Common myeloid progenitor, CD34-positive (primary cell): Measurements from ENCODE around the gene NDUFS2.
A peak's percentile ranks its signal among the peaks of the same experiment; 100 is the strongest.

ENCODE experiments used
- CTCF ChIA-PET: fragments of 350-600 bp; sonication (Branson Sonifier 250); formaldehyde crosslinking; loops from one replicate; lab custom pipeline; 2021; ENCODE audit warnings: antibody characterized with exemption; lab: Charles Lee
- POLR2A ChIA-PET: fragments of 350-600 bp; sonication (Branson Sonifier 250); formaldehyde crosslinking; loops from one replicate; lab custom pipeline; 2021; ENCODE audit warnings: antibody characterized with exemption; lab: Charles Lee
- DNase-seq, 3 donors: peaks; one replicate each; pipeline versions ENCODE4 v3.0.0 to v3.0.0-alpha.2; 2013
- H3K27ac ChIP-seq, 2 experiments: 1 replicate in 1 of 2; 2 replicates in 1 of 2; pipeline ENCODE4 v1.7.0; 2013; ENCODE audit warnings: inconsistent platforms in 2 of 2, low read length in 2 of 2, mild to moderate bottlenecking in 2 of 2, low read depth in 1 of 2, moderate library complexity in 1 of 2; ENCODE audit not compliant: severe bottlenecking in 2 of 2, insufficient read depth in 1 of 2, poor library complexity in 1 of 2
- H3K27me3 ChIP-seq, 5 experiments: replicated peaks in 2 of 5; 1 replicate in 3 of 5; 2 replicates in 2 of 5; pipeline versions ENCODE4 v1.6.1 to v1.7.0; 2013; ENCODE audit warnings: low read length in 4 of 5, mild to moderate bottlenecking in 2 of 5, moderate library complexity in 2 of 5, inconsistent platforms in 1 of 5; ENCODE audit not compliant: insufficient read depth in 5 of 5, control insufficient read depth in 4 of 5
- H3K36me3 ChIP-seq, 4 experiments: 1 replicate in 2 of 4; 2 replicates in 2 of 4; pipeline versions ENCODE4 v1.6.1 to v1.7.0; 2013; ENCODE audit warnings: low read length in 3 of 4, control low read depth in 1 of 4, mild to moderate bottlenecking in 1 of 4; ENCODE audit not compliant: control insufficient read depth in 4 of 4, insufficient read depth in 4 of 4
- H3K4me1 ChIP-seq, 4 experiments: 1 replicate in 3 of 4; 2 replicates in 1 of 4; pipeline versions ENCODE4 v1.6.1 to v1.7.1; 2013; ENCODE audit warnings: low read length in 3 of 4, mild to moderate bottlenecking in 3 of 4, control low read depth in 1 of 4, inconsistent platforms in 1 of 4, moderate library complexity in 1 of 4; ENCODE audit not compliant: control insufficient read depth in 4 of 4, insufficient read depth in 4 of 4; ENCODE audit errors: control extremely low read depth in 1 of 4
- H3K4me3 ChIP-seq, 7 experiments: 1 replicate in 4 of 7; 2 replicates in 3 of 7; pipeline versions ENCODE4 v1.5.1 to v1.7.0; 2013; ENCODE audit warnings: mild to moderate bottlenecking in 7 of 7, low read length in 6 of 7, moderate library complexity in 6 of 7, inconsistent platforms in 2 of 7, low read depth in 2 of 7, control low read depth in 1 of 7; ENCODE audit not compliant: insufficient read depth in 4 of 7, control insufficient read depth in 1 of 7; ENCODE audit errors: extremely low read depth in 1 of 7
- H3K9me3 ChIP-seq, 5 experiments: 1 replicate in 4 of 5; 2 replicates in 1 of 5; pipeline versions ENCODE4 v1.6.1 to v1.7.1; 2013; ENCODE audit warnings: low read length in 4 of 5, mild to moderate bottlenecking in 2 of 5, inconsistent platforms in 1 of 5, low read depth in 1 of 5, moderate library complexity in 1 of 5; ENCODE audit not compliant: control insufficient read depth in 4 of 5, insufficient read depth in 2 of 5; ENCODE audit errors: control extremely low read depth in 1 of 5
- WGBS: methylation state at CpG from one replicate; pipeline ENCODE4 v1.1.5; 2013; ENCODE audit not compliant: insufficient coverage; 5-methylcytosine and 5-hydroxymethylcytosine counted together

The NDUFS2 gene

DNA sequence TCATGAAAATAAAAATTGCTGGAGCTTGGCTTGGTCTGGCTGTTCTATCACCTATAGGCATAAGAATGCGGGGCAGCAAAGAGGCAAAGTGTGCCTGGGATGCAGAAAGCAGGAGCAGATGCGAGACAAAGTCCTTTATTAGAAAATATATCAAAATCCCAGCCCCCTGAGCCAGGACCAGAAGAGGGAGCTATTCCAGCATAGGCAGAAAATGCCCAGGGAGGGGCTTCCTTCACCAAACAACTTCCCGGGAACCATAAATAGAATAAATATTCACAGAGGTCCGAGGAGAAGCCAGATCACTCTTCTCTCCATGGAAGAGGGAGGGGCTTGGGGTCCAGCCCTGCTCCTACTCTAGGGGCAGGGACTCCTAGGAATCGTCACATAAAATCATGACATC is 31.0 kb upstream of the NDUFS2 start:
- H3K9me3 ChIP-seq: no peaks in the 10 kb centered on the region
- no peak overlapping the region for H3K4me3 ChIP-seq
- H3K4me1 ChIP-seq: peaks cover 3 to 15% (median 15%) of the 10 kb centered on the region in 4 experiments
- H3K27me3 ChIP-seq: no peaks in the 10 kb centered on the region
- no peak for DNase-seq
- no CpG with 5 or more reads among the region's 5 CpGs for WGBS
- CTCF ChIA-PET: interaction anchor here (0.9 to 2.7 kb wide), 7 partner anchors 9 to 203 kb away, joined by 3 to 12 read pairs (median 4); partner anchors contain the start of gene APOA2
- peaks cover 18 to 67% (median 56%) of the 10 kb centered on the region in 4 experiments for H3K36me3 ChIP-seq
- POLR2A ChIA-PET: no interaction called here
- H3K27ac ChIP-seq: no peak overlapping the region

DNA sequence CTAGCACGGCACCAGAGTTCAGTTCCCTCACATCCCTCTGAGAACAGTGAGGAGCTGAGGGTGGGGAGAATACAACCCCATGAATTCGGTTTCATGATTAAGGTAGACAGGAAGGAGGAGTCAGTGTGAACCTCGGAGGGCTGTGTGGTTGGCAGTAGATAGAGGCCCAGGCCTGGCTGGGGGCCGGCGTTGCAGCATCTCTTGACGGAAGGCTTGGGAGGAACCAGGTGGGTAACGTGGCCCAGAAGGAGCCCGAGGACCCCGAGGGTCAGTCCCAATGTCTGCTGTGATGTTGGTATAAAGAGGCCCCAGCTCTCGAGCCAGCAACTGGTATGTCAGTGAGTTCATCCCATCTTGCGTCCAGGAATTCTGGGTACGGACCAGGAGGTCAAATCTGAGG is 30.5 kb upstream of the NDUFS2 start:
- no peak overlapping the region for H3K27ac ChIP-seq
- 92% methylated on average over 12 of the region's 12 CpGs for WGBS
- ChIA-PET POLR2A (no interaction called here), CTCF (interaction anchor here (0.9 to 2.7 kb wide), 7 partner anchors 10 to 203 kb away, joined by 3 to 12 read pairs (median 4); partner anchors contain the start of gene APOA2)
- H3K36me3 ChIP-seq: peaks cover 18 to 67% (median 56%) of the 10 kb centered on the region in 4 experiments
- no peak overlapping the region for H3K4me3 ChIP-seq
- DNase-seq: no peak
- H3K27me3 ChIP-seq: no peaks in the 10 kb centered on the region
- H3K9me3 ChIP-seq: no peaks in the 10 kb centered on the region
- H3K4me1 ChIP-seq: peaks cover 3 to 16% (median 15%) of the 10 kb centered on the region in 4 experiments

GRCh38 chr1:161172349-161172748 is 29.8 kb upstream of the NDUFS2 start:
- Histone ChIP-seq H3K4me3 (no peak overlapping the region), H3K4me1 (peaks cover 0 to 11% (median 10%) of the 10 kb centered on the region in 4 experiments), H3K9me3 (no peaks in the 10 kb centered on the region), H3K27ac (no peak overlapping the region), H3K27me3 (no peaks in the 10 kb centered on the region), H3K36me3 (peaks cover 18 to 67% (median 56%) of the 10 kb centered on the region in 4 experiments)
- DNase-seq: no peak
- ChIA-PET POLR2A (no interaction called here), CTCF (interaction anchor here (1.2 to 2.7 kb wide), 3 partner anchors 10 to 29 kb away, joined by 3 to 12 read pairs (median 6); no protein-coding TSS in a partner anchor)
- WGBS: no CpG with 5 or more reads among the region's 1 CpG

DNA sequence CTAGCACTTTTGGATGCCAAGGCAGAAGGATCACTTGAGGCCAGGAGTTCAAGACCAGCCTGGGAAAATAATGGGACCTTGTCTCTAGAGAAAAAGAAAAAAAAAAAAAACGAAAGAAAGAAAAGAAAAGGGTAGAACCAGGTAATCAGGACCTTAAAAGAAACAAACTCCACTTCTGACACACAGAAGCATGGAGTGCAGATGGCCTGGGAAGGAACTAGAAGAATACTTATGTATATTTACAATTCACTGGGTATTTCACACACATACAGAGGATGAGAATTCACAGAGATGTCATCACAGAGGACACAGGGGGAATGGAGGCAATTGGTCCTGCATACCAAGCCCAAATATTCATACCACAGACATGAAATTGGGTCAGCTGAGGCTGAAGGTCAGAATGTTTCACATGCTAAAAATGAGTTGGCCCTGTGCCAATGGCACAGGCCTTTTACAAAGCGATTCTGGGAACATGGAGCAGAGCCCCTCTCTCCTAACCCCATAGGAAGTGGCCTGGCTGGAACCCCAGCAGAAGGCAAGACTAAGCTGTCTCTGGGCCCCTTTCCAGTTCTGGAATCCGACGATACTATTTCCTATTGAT is 29.3 kb upstream of the NDUFS2 start:
- Histone ChIP-seq H3K4me1 (peaks cover 0 to 15% (median 15%) of the 10 kb centered on the region in 4 experiments), H3K36me3 (peaks cover 18 to 67% (median 56%) of the 10 kb centered on the region in 4 experiments), H3K27me3 (no peaks in the 10 kb centered on the region), H3K27ac (peak overlapping the region in 1 of 2 experiments; percentile 40), H3K9me3 (no peaks in the 10 kb centered on the region), H3K4me3 (no peak overlapping the region)
- ChIA-PET CTCF (interaction anchor here (1.2 to 2.7 kb wide), 2 partner anchors 11 to 29 kb away, joined by 3 to 12 read pairs; no protein-coding TSS in a partner anchor), POLR2A (no interaction called here)
- 79% methylated on average over 2 of the region's 4 CpGs for WGBS
- no peak for DNase-seq

DNA sequence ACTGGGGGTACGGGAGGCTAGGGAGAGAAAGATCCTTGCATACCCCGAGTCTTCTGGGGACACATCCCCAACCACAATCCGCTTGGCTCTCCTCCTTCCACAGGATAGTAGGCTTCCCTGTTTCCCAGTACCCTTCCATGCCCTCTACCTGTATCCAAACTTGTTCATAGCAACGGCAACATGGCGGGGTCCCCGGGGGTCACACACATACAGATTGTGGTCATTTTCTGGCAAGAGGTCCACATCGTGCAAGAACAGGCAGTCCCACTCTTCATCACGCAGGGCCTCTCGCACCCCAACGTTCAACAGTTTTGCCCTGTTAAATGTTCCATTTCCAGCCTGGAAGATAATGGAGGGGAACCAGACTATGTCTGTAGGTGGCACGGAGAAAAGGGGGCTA is 28.5 kb upstream of the NDUFS2 start:
- 96% methylated on average over 10 of the region's 11 CpGs for WGBS
- Histone ChIP-seq H3K27me3 (no peaks in the 10 kb centered on the region), H3K9me3 (no peaks in the 10 kb centered on the region), H3K36me3 (peaks cover 18 to 63% (median 54%) of the 10 kb centered on the region in 4 experiments), H3K4me1 (peaks cover 0 to 20% (median 17%) of the 10 kb centered on the region in 4 experiments), H3K27ac (no peak overlapping the region), H3K4me3 (no peak overlapping the region)
- ChIA-PET POLR2A (no interaction called here), CTCF (interaction anchor here (4.1 kb wide), 1 partner anchor 8 kb away, joined by 45 read pairs; the partner anchor contains the start of gene PPOX)
- no peak for DNase-seq

GRCh38 chr1:161174911-161175310 is 27.3 kb upstream of the NDUFS2 start:
- WGBS: 100% methylated on average over 6 of the region's 11 CpGs
- ChIA-PET CTCF (interaction anchor here (4.1 kb wide), 1 partner anchor 9 kb away, joined by 45 read pairs; the partner anchor contains the start of gene PPOX), POLR2A (no interaction called here)

More at GRCh38 chr1:161174911-161175310, 27.3 kb upstream of the NDUFS2 start:
- Histone ChIP-seq H3K27ac (no peak overlapping the region), H3K27me3 (no peaks in the 10 kb centered on the region), H3K9me3 (no peaks in the 10 kb centered on the region), H3K4me1 (peaks cover 0 to 20% (median 17%) of the 10 kb centered on the region in 4 experiments), H3K4me3 (no peak overlapping the region), H3K36me3 (peaks cover 13 to 56% (median 45%) of the 10 kb centered on the region in 4 experiments)
- DNase-seq: no peak
